Stomach (tissue), 4 donors: ENCODE results near the gene ACOXL.

Experiments used
- EP300 ChIP-seq: sonication (generic); formaldehyde crosslinking; IDR thresholded peaks from one replicate; pipeline ENCODE4 v1.6.1; 2017; ENCODE audit warnings: antibody characterized with exemption
- POLR2A ChIP-seq, 4 donors: fragments of 450-650 bp; IDR thresholded peaks; one replicate each; pipeline ENCODE4 v1.6.1; 2016; ENCODE audit warnings: antibody characterized with exemption in 4 of 4, control low read depth in 2 of 4, mild to moderate bottlenecking in 1 of 4, moderate library complexity in 1 of 4
- TF ChIP-seq, protein P1 (sequence below), 7 experiments: fragments of 450-650 bp in 4 of 7; fragments of 200-600 bp in 3 of 7; sonication (generic) in 3 of 7; IDR thresholded peaks; one replicate each; pipeline ENCODE4 v1.5.1; 2016 to 2019; ENCODE audit warnings: antibody characterized with exemption in 7 of 7, control low read depth in 2 of 7, mild to moderate bottlenecking in 1 of 7

- TF ChIP-seq, protein P1, sequence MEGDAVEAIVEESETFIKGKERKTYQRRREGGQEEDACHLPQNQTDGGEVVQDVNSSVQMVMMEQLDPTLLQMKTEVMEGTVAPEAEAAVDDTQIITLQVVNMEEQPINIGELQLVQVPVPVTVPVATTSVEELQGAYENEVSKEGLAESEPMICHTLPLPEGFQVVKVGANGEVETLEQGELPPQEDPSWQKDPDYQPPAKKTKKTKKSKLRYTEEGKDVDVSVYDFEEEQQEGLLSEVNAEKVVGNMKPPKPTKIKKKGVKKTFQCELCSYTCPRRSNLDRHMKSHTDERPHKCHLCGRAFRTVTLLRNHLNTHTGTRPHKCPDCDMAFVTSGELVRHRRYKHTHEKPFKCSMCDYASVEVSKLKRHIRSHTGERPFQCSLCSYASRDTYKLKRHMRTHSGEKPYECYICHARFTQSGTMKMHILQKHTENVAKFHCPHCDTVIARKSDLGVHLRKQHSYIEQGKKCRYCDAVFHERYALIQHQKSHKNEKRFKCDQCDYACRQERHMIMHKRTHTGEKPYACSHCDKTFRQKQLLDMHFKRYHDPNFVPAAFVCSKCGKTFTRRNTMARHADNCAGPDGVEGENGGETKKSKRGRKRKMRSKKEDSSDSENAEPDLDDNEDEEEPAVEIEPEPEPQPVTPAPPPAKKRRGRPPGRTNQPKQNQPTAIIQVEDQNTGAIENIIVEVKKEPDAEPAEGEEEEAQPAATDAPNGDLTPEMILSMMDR (IDR thresholded peaks at IDR 0.05) = no peak
- TF ChIP-seq EP300 (no peak), POLR2A (IDR thresholded peaks at IDR 0.05) (no peak)
Measured at GRCh38 chr2:111101592-111101991, 369.2 kb downstream of the ACOXL start.
